HS-5 (cell line): ENCODE measurements around the gene TRABD2B.

ENCODE experiments used
- DNase-seq: peaks from one replicate; pipeline ENCODE4 v3.0.0-alpha.2; 2012; ENCODE audit warnings: low read depth

Gene TRABD2B

GRCh38 chr1:47934243-47934805 lies 62.9 kb downstream of the TRABD2B start:
- DNase-seq: no peak

GRCh38 chr1:47932743-47933142 lies 64.4 kb downstream of the TRABD2B start:
- DNase-seq: no peak

GRCh38 chr1:47931395-47931794 lies 65.8 kb downstream of the TRABD2B start:
- no peak for DNase-seq

GRCh38 chr1:47930210-47930840 lies 66.9 kb downstream of the TRABD2B start:
- no peak for DNase-seq

GRCh38 chr1:47927165-47927564 lies 70.0 kb downstream of the TRABD2B start:
- DNase-seq: no peak

- DNase-seq: no peak
Observed at GRCh38 chr1:47926461-47926999, 70.7 kb downstream of the TRABD2B start.

GRCh38 chr1:47924270-47925048 lies 72.7 kb downstream of the TRABD2B start:
- no peak for DNase-seq

GRCh38 chr1:47921935-47922415 lies 75.2 kb downstream of the TRABD2B start:
- no peak for DNase-seq

GRCh38 chr1:47919113-47919833 lies 77.9 kb downstream of the TRABD2B start:
- DNase-seq: no peak

GRCh38 chr1:47918257-47918867 lies 78.8 kb downstream of the TRABD2B start:
- DNase-seq: no peak

GRCh38 chr1:47917687-47918086 lies 79.5 kb downstream of the TRABD2B start:
- no peak for DNase-seq

GRCh38 chr1:47915677-47916353 lies 81.4 kb downstream of the TRABD2B start:
- DNase-seq: no peak

- DNase-seq: no peak
Observed at GRCh38 chr1:47914952-47915676, 82.1 kb downstream of the TRABD2B start.

GRCh38 chr1:47914218-47914938 lies 82.8 kb downstream of the TRABD2B start:
- DNase-seq: no peak

GRCh38 chr1:47913225-47913823 lies 83.9 kb downstream of the TRABD2B start:
- DNase-seq: no peak

GRCh38 chr1:47912756-47913155 lies 84.4 kb downstream of the TRABD2B start:
- no peak for DNase-seq

GRCh38 chr1:47911892-47912291 lies 85.3 kb downstream of the TRABD2B start:
- no peak for DNase-seq

GRCh38 chr1:47911424-47911823 lies 85.8 kb downstream of the TRABD2B start:
- DNase-seq: no peak

GRCh38 chr1:47908258-47908657 lies 88.9 kb downstream of the TRABD2B start:
- no peak for DNase-seq

GRCh38 chr1:47907177-47907528 lies 90.0 kb downstream of the TRABD2B start:
- DNase-seq: no peak
